Esophagus squamous epithelium (tissue), 5 donors: Measurements from ENCODE around the gene CEACAM1. TPM values are rescaled to one million over a fixed set of nuclear protein-coding genes. Genes with fewer than 3 reads are reported as not detected.
"Not testable (repeated sequence)": the region's sequence is repeated elsewhere in the genome, so short reads cannot be mapped to it uniquely, and the experiment has no call there.

ENCODE experiments used
- DNase-seq: peaks from one replicate; lab custom pipeline; 2025; lab: John Stamatoyannopoulos, UW
- H3K27ac ChIP-seq, 4 donors: fragments of 200-600 bp; sonication (generic); one replicate each; pipeline ENCODE4 v1.5.1; 2016 to 2019; ENCODE audit warnings: mild to moderate bottlenecking in 1 of 4
- H3K27me3 ChIP-seq, 4 donors: fragments of 200-600 bp; sonication (generic); 1 replicate in 3 of 4; 2 replicates in 1 of 4; pipeline versions ENCODE4 v1.5.1 to v1.6.0; 2017 to 2021; ENCODE audit warnings: antibody characterized with exemption in 1 of 4
- H3K36me3 ChIP-seq, 3 donors: fragments of 200-600 bp; sonication (generic); one replicate each; pipeline ENCODE4 v1.5.1; 2016 to 2019
- H3K4me1 ChIP-seq, 3 donors: fragments of 200-600 bp; sonication (generic); one replicate each; pipeline ENCODE4 v1.5.1; 2017 to 2019
- H3K4me3 ChIP-seq, 4 donors: fragments of 200-600 bp; sonication (generic); 1 replicate in 3 of 4; 2 replicates in 1 of 4; pipeline ENCODE4 v1.5.1; 2016 to 2019; ENCODE audit warnings: mild to moderate bottlenecking in 2 of 4, moderate library complexity in 1 of 4
- H3K9me3 ChIP-seq, 3 donors: fragments of 200-600 bp; sonication (generic); one replicate each; pipeline ENCODE4 v1.5.1; 2016 to 2019
- CTCF ChIP-seq, 6 experiments: fragments of 450-650 bp in 4 of 6; fragments of 200-600 bp in 2 of 6; sonication (generic) in 2 of 6; IDR thresholded peaks; one replicate each; pipeline ENCODE4 v1.5.1; 2016 to 2019; ENCODE audit warnings: antibody characterized with exemption in 6 of 6, mild to moderate bottlenecking in 4 of 6, moderate library complexity in 4 of 6
- POLR2A ChIP-seq, 4 donors: fragments of 450-650 bp; IDR thresholded peaks; one replicate each; pipeline ENCODE4 v1.6.1; 2017; ENCODE audit warnings: antibody characterized with exemption in 4 of 4, mild to moderate bottlenecking in 4 of 4, moderate library complexity in 3 of 4
- WGBS, 2 donors: methylation state at CpG; one replicate each; pipeline ENCODE4 v1.1.5; 2018; 5-methylcytosine and 5-hydroxymethylcytosine counted together
- intact Hi-C: fragments of 100-400 bp; cut with DNase I; formaldehyde crosslinking; loops from one replicate; pipeline ENCODE4 v1.15.0; 2022
- small RNA-seq, 4 donors: library from RNA; depleted of rRNA; stranded (forward); fragments of <200 nt; gene quantifications; one replicate each; pipeline ENCODE3, GENCODE V24; 2016
- total RNA-seq, 4 donors: library from RNA; depleted of rRNA; stranded (reverse); fragments of >200 nt; gene quantifications; one replicate each; pipeline ENCODE4 v1.1.0, GENCODE V29; 2016
- donor health status: DM: yes; HTN: yes; CAD: no.

CEACAM1 gene
- total RNA-seq, 4 donors from 2014 or later = 34.7 to 135 (median 67.3) TPM

- Histone ChIP-seq H3K36me3 (no peaks in the 10 kb centered on the region), H3K27me3 (no peaks in the 10 kb centered on the region), H3K4me3 (no peak overlapping the region), H3K4me1 (peaks cover 0 to 29% (median 0%) of the 10 kb centered on the region in 3 donors), H3K9me3 (no peaks in the 10 kb centered on the region), H3K27ac (no peak overlapping the region)
- DNase-seq = no peak
- 66 to 80% methylated on average over 4 to 5 of the region's 5 CpGs for WGBS, 2 donors
- no peak for TF ChIP-seq CTCF (IDR thresholded peaks at IDR 0.05)
- TF ChIP-seq POLR2A (IDR thresholded peaks at IDR 0.05) = no peak
- intact Hi-C loops = no loop called here
Measured at GRCh38 chr19:42465827-42466280, 62.4 kb downstream of the CEACAM1 start.

DNA sequence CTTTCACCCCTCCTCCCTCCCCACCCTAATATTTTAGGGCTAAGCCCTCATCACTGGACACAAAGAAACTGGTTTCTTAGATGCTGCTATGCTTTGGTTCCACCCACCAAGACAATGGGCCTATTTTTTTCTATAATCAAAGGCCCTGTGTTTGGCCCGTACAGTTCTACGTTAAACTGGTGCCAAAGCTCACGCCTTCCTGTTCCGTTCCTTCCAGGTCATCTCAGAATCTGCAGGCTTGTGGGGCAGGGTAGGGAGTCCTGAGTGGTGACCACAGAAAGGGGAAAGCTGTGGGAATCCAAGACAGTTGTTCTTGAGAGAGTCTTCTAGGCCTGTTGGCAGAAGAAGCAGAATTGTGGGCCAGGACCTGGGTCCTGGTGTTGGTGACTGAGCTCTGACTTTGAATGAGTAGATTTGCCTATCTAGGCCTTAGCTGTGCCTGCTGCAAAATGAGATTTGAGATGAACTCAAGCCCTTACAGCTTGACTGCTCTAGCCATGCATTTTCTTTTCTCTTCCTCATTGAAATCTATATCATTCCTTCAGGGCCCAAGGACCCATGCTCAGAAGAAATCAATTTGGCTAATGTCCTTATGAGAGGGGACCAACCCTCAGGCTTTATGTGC, 66.5 kb downstream of the CEACAM1 start:
- intact Hi-C loops = no loop called here
- TF ChIP-seq POLR2A (IDR thresholded peaks at IDR 0.05) = no peak
- no peak for TF ChIP-seq CTCF (IDR thresholded peaks at IDR 0.05)
- Histone ChIP-seq H3K27me3 (no peaks in the 10 kb centered on the region), H3K4me3 (no peak overlapping the region), H3K4me1 (peaks cover 0 to 31% (median 0%) of the 10 kb centered on the region in 3 donors), H3K36me3 (no peaks in the 10 kb centered on the region), H3K9me3 (no peaks in the 10 kb centered on the region), H3K27ac (peak overlapping the region; percentile 19 to 72 (median 53))
- WGBS, 2 donors = 63 to 72% methylated on average over 2 to 4 of the region's 4 CpGs
- no peak for DNase-seq

DNA sequence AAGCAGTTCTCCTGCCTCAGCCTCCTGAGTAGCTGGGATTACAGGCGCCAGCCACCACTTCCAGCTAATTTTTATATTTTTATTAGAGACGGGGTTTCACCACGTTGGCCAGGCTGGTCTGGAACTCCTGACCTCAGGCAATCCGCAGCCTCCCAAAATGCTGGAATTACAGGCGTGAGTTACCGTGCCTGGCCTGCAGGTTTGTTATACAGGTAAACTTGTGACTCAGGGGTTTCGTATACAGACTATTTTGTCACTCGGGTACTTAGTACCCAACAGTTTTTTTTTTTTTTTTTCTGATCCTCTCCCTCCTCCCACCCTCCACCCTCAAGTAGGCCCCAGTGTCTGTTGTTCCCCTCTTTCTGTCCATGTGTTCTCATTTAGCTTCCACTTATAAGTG, 67.0 kb downstream of the CEACAM1 start:
- DNase-seq, H3K36me3 ChIP-seq, intact Hi-C loops, H3K27me3 ChIP-seq, H3K4me3 ChIP-seq, H3K9me3 ChIP-seq: not testable (repeated sequence)
- Histone ChIP-seq H3K27ac (peak overlapping the region in 3 of 4 donors; percentile 19 to 72 (median 66)), H3K4me1 (peaks cover 0 to 28% (median 0%) of the 10 kb centered on the region in 3 donors)
- WGBS, 2 donors = 58 to 84% methylated on average over 6 to 8 of the region's 8 CpGs

- Histone ChIP-seq H3K36me3 (no peaks in the 10 kb centered on the region), H3K9me3 (no peaks in the 10 kb centered on the region), H3K4me1 (peaks cover 0 to 39% (median 0%) of the 10 kb centered on the region in 3 donors), H3K27me3 (no peaks in the 10 kb centered on the region), H3K4me3 (no peak overlapping the region), H3K27ac (no peak overlapping the region)
- no peak for DNase-seq
- intact Hi-C loops = loop anchor here (10.0 kb wide), 1 partner anchor 135 kb away; the partner anchor contains the start of gene CEACAM8
- WGBS, 2 donors = 71 to 84% methylated on average over 2 of the region's 2 CpGs
- TF ChIP-seq POLR2A (IDR thresholded peaks at IDR 0.05) (no peak), CTCF (IDR thresholded peaks at IDR 0.05) (no peak)
Measured at GRCh38 chr19:42459926-42460325, 68.4 kb downstream of the CEACAM1 start.

Small RNA genes lying within 50 kb of the gene (small RNA-seq; reads per million reads assigned to genes)
- gene RNU4-60P = 0 reads per million in 4 donors

Other genes with a start within 250 kb of the CEACAM1 start
- 1 to 10 TPM in 1 of 4 donors, under 1 TPM in 3; 0.75 to 1.0 (median 0.82) TPM for gene PRR19, start 226.3 kb downstream of the CEACAM1 start, total RNA-seq
- gene PAFAH1B3, start 225.9 kb downstream of the CEACAM1 start, total RNA-seq = 10 to 100 TPM; 22.5 to 45.9 (median 30.3) TPM
- not detected for gene TMEM145, start 215.2 kb downstream of the CEACAM1 start, total RNA-seq
- gene MEGF8, start 202.8 kb downstream of the CEACAM1 start, total RNA-seq = 10 to 100 TPM in 3 of 4 donors, 1 to 10 TPM in 1; 6.4 to 11.1 (median 10.3) TPM
- 1,000 to 10,000 TPM in 2 of 4 donors, 100 to 1,000 TPM in 2; 530 to 1,759 (median 921) TPM for gene CNFN, start 138.2 kb downstream of the CEACAM1 start, total RNA-seq
- gene LIPE, start 101.1 kb downstream of the CEACAM1 start, total RNA-seq = 10 to 100 TPM in 1 of 4 donors, 1 to 10 TPM in 3; 5.2 to 10.8 (median 7.9) TPM
- 10 to 100 TPM; 19.3 to 97.7 (median 33.8) TPM for gene CXCL17, start 85.5 kb downstream of the CEACAM1 start, total RNA-seq
- not detected for gene CEACAM8, start 66.4 kb upstream of the CEACAM1 start, total RNA-seq
- gene PSG3, start 212.0 kb upstream of the CEACAM1 start, total RNA-seq = not detected
- not detected for gene PSG8, start 237.2 kb upstream of the CEACAM1 start, total RNA-seq